CD4-positive, alpha-beta memory T cell (primary cell): ENCODE measurements around the gene FKBP4. TPM values are rescaled to one million over a fixed set of nuclear protein-coding genes. Genes with fewer than 3 reads are reported as not detected.

Experiments used
- CTCF ChIA-PET: fragments of 350-600 bp; sonication (Branson Sonifier 250); formaldehyde crosslinking; loops from one replicate; lab custom pipeline; 2021; ENCODE audit warnings: inconsistent platforms; ENCODE audit not compliant: partially characterized antibody; lab: Charles Lee
- POLR2A ChIA-PET: fragments of 350-600 bp; sonication (Branson Sonifier 250); formaldehyde crosslinking; loops from one replicate; lab custom pipeline; 2021; ENCODE audit not compliant: partially characterized antibody; lab: Charles Lee
- DNase-seq, 5 donors: peaks; one replicate each; pipeline versions ENCODE4 v3.0.0 to v3.0.0-alpha.2; 2020 to 2022; ENCODE audit warnings: mixed read lengths in 1 of 5
- H3K27ac ChIP-seq: one replicate; pipeline ENCODE4 v1.7.0; 2013; ENCODE audit warnings: low read depth, low read length
- H3K27me3 ChIP-seq: 2 replicates; pipeline ENCODE4 v1.7.0; 2013; ENCODE audit warnings: mild to moderate bottlenecking, low read length, moderate library complexity; ENCODE audit not compliant: insufficient read depth
- H3K36me3 ChIP-seq: 2 replicates; pipeline ENCODE4 v1.7.0; 2013; ENCODE audit warnings: mild to moderate bottlenecking, low read length, moderate library complexity; ENCODE audit not compliant: insufficient read depth
- H3K4me1 ChIP-seq: 2 replicates; pipeline ENCODE4 v1.7.0; 2013; ENCODE audit warnings: mild to moderate bottlenecking, low read length, moderate library complexity; ENCODE audit not compliant: insufficient read depth
- H3K4me3 ChIP-seq, 2 donors: one replicate each; pipeline ENCODE4 v1.7.0; 2013; ENCODE audit warnings: low read length in 2 of 2, mild to moderate bottlenecking in 1 of 2
- H3K9me3 ChIP-seq, 2 donors: one replicate each; pipeline ENCODE4 v1.7.0; 2013; ENCODE audit warnings: low read length in 2 of 2, control low read depth in 1 of 2; ENCODE audit not compliant: control insufficient read depth in 1 of 2
- H3K27ac Mint-ChIP-seq, 7 donors: one replicate each; pipeline ENCODE4 v1.8.0; 2020 to 2021; ENCODE audit warnings: mixed read lengths in 7 of 7, mild to moderate bottlenecking in 6 of 7, inconsistent platforms in 3 of 7, moderate library complexity in 3 of 7
- H3K27me3 Mint-ChIP-seq, 2 donors: one replicate each; pipeline ENCODE4 v1.8.0; 2020 to 2021; ENCODE audit warnings: mixed read lengths in 2 of 2
- H3K36me3 Mint-ChIP-seq, 2 donors: one replicate each; pipeline ENCODE4 v1.8.0; 2020 to 2021; ENCODE audit warnings: mixed read lengths in 2 of 2, inconsistent platforms in 1 of 2, mild to moderate bottlenecking in 1 of 2
- H3K4me1 Mint-ChIP-seq, 4 donors: one replicate each; pipeline ENCODE4 v1.8.0; 2020 to 2021; ENCODE audit warnings: mixed read lengths in 4 of 4, mild to moderate bottlenecking in 1 of 4
- H3K4me3 Mint-ChIP-seq, 8 donors: one replicate each; pipeline ENCODE4 v1.8.0; 2020 to 2021; ENCODE audit warnings: mixed read lengths in 8 of 8, mild to moderate bottlenecking in 7 of 8, moderate library complexity in 6 of 8, inconsistent platforms in 3 of 8
- H3K9me3 Mint-ChIP-seq, 8 donors: one replicate each; pipeline ENCODE4 v1.8.0; 2020 to 2021; ENCODE audit warnings: mixed read lengths in 8 of 8, mild to moderate bottlenecking in 5 of 8, inconsistent platforms in 3 of 8, moderate library complexity in 1 of 8
- intact Hi-C: fragments of 100-400 bp; cut with micrococcal nuclease; formaldehyde crosslinking; loops from one replicate; pipeline ENCODE4 v1.15.1; 2023
- polyA plus RNA-seq, 2 donors: library from polyadenylated mRNA; unstranded; fragments of 300-500 nt; fragmentation: Illumina TruSeq; gene quantifications; one replicate each; pipeline ENCODE4 v1.2.3, GENCODE V29; 2021
- total RNA-seq, 2 experiments: library from RNA; stranded (reverse); gene quantifications; one replicate each; pipeline ENCODE4 v1.2.3, GENCODE V29; 2021

The FKBP4 gene, protein sequence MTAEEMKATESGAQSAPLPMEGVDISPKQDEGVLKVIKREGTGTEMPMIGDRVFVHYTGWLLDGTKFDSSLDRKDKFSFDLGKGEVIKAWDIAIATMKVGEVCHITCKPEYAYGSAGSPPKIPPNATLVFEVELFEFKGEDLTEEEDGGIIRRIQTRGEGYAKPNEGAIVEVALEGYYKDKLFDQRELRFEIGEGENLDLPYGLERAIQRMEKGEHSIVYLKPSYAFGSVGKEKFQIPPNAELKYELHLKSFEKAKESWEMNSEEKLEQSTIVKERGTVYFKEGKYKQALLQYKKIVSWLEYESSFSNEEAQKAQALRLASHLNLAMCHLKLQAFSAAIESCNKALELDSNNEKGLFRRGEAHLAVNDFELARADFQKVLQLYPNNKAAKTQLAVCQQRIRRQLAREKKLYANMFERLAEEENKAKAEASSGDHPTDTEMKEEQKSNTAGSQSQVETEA
- total RNA-seq (10 to 100 TPM; 51.3 to 53.3 TPM), polyA plus RNA-seq (10 to 100 TPM; 24.9 to 34.9 TPM)

GRCh38 chr12:2794736-2795289 lies at the start of gene FKBP4:
Gene FKBP4 (plus strand): TSS chr12:2794970. CDS start chr12:2795140, 170 bp downstream.
- H3K36me3 Mint-ChIP-seq: peaks cover 25 to 27% of the 10 kb centered on the region in 2 donors
- peak; percentile 83 to 92 (median 86) for DNase-seq
- H3K9me3 Mint-ChIP-seq: no peaks in the 10 kb centered on the region
- H3K9me3 ChIP-seq: no peaks in the 10 kb centered on the region
- H3K4me3 Mint-ChIP-seq: peak within 1 kb of the TSS; percentile 91 to 97 (median 94)
- peak within 1 kb of the TSS; percentile 81 to 83 for H3K4me3 ChIP-seq
- peak within 1 kb of the TSS; percentile 55 for H3K27ac ChIP-seq
- H3K27me3 ChIP-seq: no peaks in the 10 kb centered on the region
- POLR2A ChIA-PET: interaction anchor here (0.7 to 3.2 kb wide), 8 partner anchors 10 to 104 kb away, joined by 3 to 55 read pairs (median 6); partner anchors contain the start of gene ITFG2
- peak within 1 kb of the TSS; percentile 77 to 96 (median 90) for H3K27ac Mint-ChIP-seq
- H3K4me1 Mint-ChIP-seq: peaks cover 11 to 36% (median 14%) of the 10 kb centered on the region in 4 donors
- CTCF ChIA-PET: interaction anchor here (1.1 to 2.7 kb wide), 4 partner anchors 10 to 105 kb away, joined by 3 to 19 read pairs (median 10); partner anchors contain the start of gene ITFG2
- peaks cover 11% of the 10 kb centered on the region for H3K4me1 ChIP-seq
- intact Hi-C loops: loop anchor here (1.0 to 10.0 kb wide), 5 partner anchors 17 to 790 kb away; partner anchors contain the start of genes DCP1B, FOXM1, ITFG2 and RHNO1
- H3K27me3 Mint-ChIP-seq: no peaks in the 10 kb centered on the region
- H3K36me3 ChIP-seq: peaks cover 20% of the 10 kb centered on the region

- Mint-ChIP-seq H3K27ac (no peak overlapping the region), H3K9me3 (no peaks in the 10 kb centered on the region), H3K4me3 (no peak overlapping the region), H3K4me1 (no peaks in the 10 kb centered on the region), H3K36me3 (no peaks in the 10 kb centered on the region), H3K27me3 (peaks cover 8 to 16% of the 10 kb centered on the region in 2 donors)
- Histone ChIP-seq H3K27ac (no peak overlapping the region), H3K36me3 (no peaks in the 10 kb centered on the region), H3K27me3 (no peaks in the 10 kb centered on the region), H3K4me3 (no peak overlapping the region), H3K4me1 (no peaks in the 10 kb centered on the region), H3K9me3 (no peaks in the 10 kb centered on the region)
- POLR2A ChIA-PET: no interaction called here
- CTCF ChIA-PET: no interaction called here
- DNase-seq: no peak
- intact Hi-C loops: no loop called here
Observed at GRCh38 chr12:2745655-2746054, 49.1 kb upstream of the FKBP4 start.

DNA sequence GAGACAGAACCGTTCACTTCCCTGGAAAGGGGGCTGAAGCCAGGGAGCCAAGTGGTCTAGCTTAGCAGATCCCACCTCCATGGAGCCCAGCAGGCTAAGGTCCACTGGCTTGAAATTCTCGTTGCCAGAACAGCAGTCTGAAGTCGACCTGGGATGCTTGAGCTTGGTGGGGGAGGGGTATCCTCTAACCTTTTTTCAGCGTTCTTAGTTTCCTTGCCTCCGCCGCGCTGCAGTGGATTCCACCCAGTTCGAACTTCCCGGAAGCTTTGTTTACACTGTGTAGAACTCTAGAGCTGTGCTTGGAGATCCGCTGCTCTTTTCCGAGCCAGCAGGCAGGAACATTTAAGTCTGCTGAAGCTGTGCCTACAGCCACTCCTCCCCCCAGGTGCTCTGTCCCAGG lies 45.2 kb upstream of the FKBP4 start:
- H3K4me3 ChIP-seq: no peak overlapping the region
- no peak overlapping the region for H3K4me3 Mint-ChIP-seq
- no peaks in the 10 kb centered on the region for H3K36me3 Mint-ChIP-seq
- no peak overlapping the region for H3K27ac Mint-ChIP-seq
- no peaks in the 10 kb centered on the region for H3K9me3 ChIP-seq
- no peaks in the 10 kb centered on the region for H3K36me3 ChIP-seq
- H3K9me3 Mint-ChIP-seq: peaks cover 0 to 9% (median 0%) of the 10 kb centered on the region in 8 donors
- ChIA-PET CTCF (no interaction called here), POLR2A (no interaction called here)
- no peaks in the 10 kb centered on the region for H3K4me1 ChIP-seq
- no peak for DNase-seq
- no peak overlapping the region for H3K27ac ChIP-seq
- peaks cover 12 to 29% of the 10 kb centered on the region in 2 donors for H3K27me3 Mint-ChIP-seq
- no peaks in the 10 kb centered on the region for H3K27me3 ChIP-seq
- intact Hi-C loops: no loop called here
- peaks cover 0 to 7% (median under 1%) of the 10 kb centered on the region in 4 donors for H3K4me1 Mint-ChIP-seq

- Mint-ChIP-seq H3K36me3 (no peaks in the 10 kb centered on the region), H3K4me1 (peaks cover 0 to 7% (median under 1%) of the 10 kb centered on the region in 4 donors), H3K27me3 (peaks cover 10 to 30% of the 10 kb centered on the region in 2 donors), H3K27ac (no peak overlapping the region), H3K4me3 (no peak overlapping the region), H3K9me3 (peaks cover 0 to 9% (median 0%) of the 10 kb centered on the region in 8 donors)
- intact Hi-C loops: no loop called here
- CTCF ChIA-PET: no interaction called here
- POLR2A ChIA-PET: no interaction called here
- Histone ChIP-seq H3K4me3 (no peak overlapping the region), H3K27me3 (no peaks in the 10 kb centered on the region), H3K36me3 (no peaks in the 10 kb centered on the region), H3K4me1 (no peaks in the 10 kb centered on the region), H3K9me3 (no peaks in the 10 kb centered on the region), H3K27ac (no peak overlapping the region)
- DNase-seq: no peak
Observed at GRCh38 chr12:2750185-2750584, 44.6 kb upstream of the FKBP4 start.

DNA sequence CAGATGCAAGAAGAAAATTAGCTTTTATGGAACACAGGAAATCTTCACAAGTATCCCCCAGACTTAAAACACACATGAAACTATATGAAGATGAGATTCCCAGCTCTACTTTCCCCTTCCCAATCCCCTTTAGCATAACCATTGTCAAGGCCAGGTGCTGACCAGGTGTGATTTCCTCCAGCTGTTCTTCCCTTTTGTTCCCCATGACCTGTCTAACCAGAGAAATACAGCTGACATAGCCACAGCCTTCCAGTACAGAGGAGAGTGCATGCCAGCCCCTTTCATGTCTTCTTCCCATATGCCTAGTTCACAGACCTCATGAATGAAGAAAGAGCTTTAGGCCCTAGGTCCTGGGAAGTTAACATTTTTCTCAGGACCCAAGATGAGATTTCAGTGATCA lies 43.5 kb upstream of the FKBP4 start:
- H3K4me1 Mint-ChIP-seq: peaks cover 0 to 7% (median under 1%) of the 10 kb centered on the region in 4 donors
- H3K27ac Mint-ChIP-seq: no peak overlapping the region
- no peaks in the 10 kb centered on the region for H3K9me3 ChIP-seq
- no peak overlapping the region for H3K27ac ChIP-seq
- DNase-seq: no peak
- H3K36me3 ChIP-seq: no peaks in the 10 kb centered on the region
- peaks cover 0 to 9% (median 0%) of the 10 kb centered on the region in 8 donors for H3K9me3 Mint-ChIP-seq
- H3K27me3 Mint-ChIP-seq: peaks cover 12 to 32% of the 10 kb centered on the region in 2 donors
- ChIA-PET POLR2A (no interaction called here), CTCF (no interaction called here)
- H3K4me3 ChIP-seq: no peak overlapping the region
- H3K4me1 ChIP-seq: no peaks in the 10 kb centered on the region
- H3K4me3 Mint-ChIP-seq: no peak overlapping the region
- H3K27me3 ChIP-seq: no peaks in the 10 kb centered on the region
- intact Hi-C loops: no loop called here
- no peaks in the 10 kb centered on the region for H3K36me3 Mint-ChIP-seq

- no peak for DNase-seq
- POLR2A ChIA-PET: no interaction called here
- H3K27me3 ChIP-seq: no peaks in the 10 kb centered on the region
Observed at GRCh38 chr12:2751686-2752085, 43.1 kb upstream of the FKBP4 start.

More at GRCh38 chr12:2751686-2752085, 43.1 kb upstream of the FKBP4 start:
- Mint-ChIP-seq H3K27ac (no peak overlapping the region), H3K4me3 (no peak overlapping the region), H3K4me1 (peaks cover 0 to 7% (median under 1%) of the 10 kb centered on the region in 4 donors), H3K36me3 (no peaks in the 10 kb centered on the region), H3K27me3 (peaks cover 17 to 34% of the 10 kb centered on the region in 2 donors), H3K9me3 (peaks cover 0 to 9% (median 0%) of the 10 kb centered on the region in 8 donors)
- H3K4me3 ChIP-seq: no peak overlapping the region
- no peaks in the 10 kb centered on the region for H3K4me1 ChIP-seq
- no peak overlapping the region for H3K27ac ChIP-seq
- no peaks in the 10 kb centered on the region for H3K9me3 ChIP-seq
- no peaks in the 10 kb centered on the region for H3K36me3 ChIP-seq
- CTCF ChIA-PET: no interaction called here
- intact Hi-C loops: loop anchor here (1.0 kb wide), 1 partner anchor 60 kb away; no protein-coding TSS in a partner anchor
